ENCODE results near the gene SERGEF. TPM values are rescaled to one million over a fixed set of nuclear protein-coding genes. Genes with fewer than 3 reads are reported as not detected.

SERGEF gene
- total and polyA plus RNA-seq, 2 of the 13 experiments (the other 11 are each of a cell fraction or from before 2014, with no cell fraction given), result 54.5 to 114 TPM

- TF ChIP-seq, protein P1, sequence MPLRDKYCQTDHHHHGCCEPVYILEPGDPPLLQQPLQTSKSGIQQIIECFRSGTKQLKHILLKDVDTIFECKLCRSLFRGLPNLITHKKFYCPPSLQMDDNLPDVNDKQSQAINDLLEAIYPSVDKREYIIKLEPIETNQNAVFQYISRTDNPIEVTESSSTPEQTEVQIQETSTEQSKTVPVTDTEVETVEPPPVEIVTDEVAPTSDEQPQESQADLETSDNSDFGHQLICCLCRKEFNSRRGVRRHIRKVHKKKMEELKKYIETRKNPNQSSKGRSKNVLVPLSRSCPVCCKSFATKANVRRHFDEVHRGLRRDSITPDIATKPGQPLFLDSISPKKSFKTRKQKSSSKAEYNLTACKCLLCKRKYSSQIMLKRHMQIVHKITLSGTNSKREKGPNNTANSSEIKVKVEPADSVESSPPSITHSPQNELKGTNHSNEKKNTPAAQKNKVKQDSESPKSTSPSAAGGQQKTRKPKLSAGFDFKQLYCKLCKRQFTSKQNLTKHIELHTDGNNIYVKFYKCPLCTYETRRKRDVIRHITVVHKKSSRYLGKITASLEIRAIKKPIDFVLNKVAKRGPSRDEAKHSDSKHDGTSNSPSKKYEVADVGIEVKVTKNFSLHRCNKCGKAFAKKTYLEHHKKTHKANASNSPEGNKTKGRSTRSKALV (CRISPR knock-in tag; IDR thresholded peaks at IDR 0.05), result no peak
- TF ChIP-seq ZBTB20 (CRISPR knock-in tag; IDR thresholded peaks at IDR 0.05; ENCODE audit: borderline replicate concordance, low read depth) (peak; percentile 78; the same call in 1 of the 2 replicates), ZNF512B (CRISPR knock-in tag; IDR thresholded peaks at IDR 0.05; ENCODE audit: borderline replicate concordance) (peak; percentile 92; the same call in 1 of the 2 replicates), ATAD3A (CRISPR knock-in tag; IDR thresholded peaks at IDR 0.05) (no peak), TARDBP (CRISPR knock-in tag; IDR thresholded peaks at IDR 0.05) (peak; percentile 98), ZNF337 (CRISPR knock-in tag; IDR thresholded peaks at IDR 0.05; ENCODE audit: borderline replicate concordance, low read depth) (peak; percentile 81; the same call in 1 of the 2 replicates), THYN1 (CRISPR knock-in tag; IDR thresholded peaks at IDR 0.05; ENCODE audit: borderline replicate concordance, low read depth) (no peak), BHLHE40 (IDR thresholded peaks at IDR 0.05; ENCODE audit: low read length) (peak; percentile 62), HMG20A (CRISPR knock-in tag; IDR thresholded peaks at IDR 0.05; ENCODE audit: borderline replicate concordance) (peak; percentile 99), FOXP4 (CRISPR knock-in tag; IDR thresholded peaks at IDR 0.05) (peak; percentile 92), RBAK (CRISPR knock-in tag; IDR thresholded peaks at IDR 0.05) (peak; percentile 82), PTBP1 (IDR thresholded peaks at IDR 0.05; ENCODE audit: low read depth, low read length, poor library complexity, severe bottlenecking) (no peak)
- TF ChIP-seq, protein P2, sequence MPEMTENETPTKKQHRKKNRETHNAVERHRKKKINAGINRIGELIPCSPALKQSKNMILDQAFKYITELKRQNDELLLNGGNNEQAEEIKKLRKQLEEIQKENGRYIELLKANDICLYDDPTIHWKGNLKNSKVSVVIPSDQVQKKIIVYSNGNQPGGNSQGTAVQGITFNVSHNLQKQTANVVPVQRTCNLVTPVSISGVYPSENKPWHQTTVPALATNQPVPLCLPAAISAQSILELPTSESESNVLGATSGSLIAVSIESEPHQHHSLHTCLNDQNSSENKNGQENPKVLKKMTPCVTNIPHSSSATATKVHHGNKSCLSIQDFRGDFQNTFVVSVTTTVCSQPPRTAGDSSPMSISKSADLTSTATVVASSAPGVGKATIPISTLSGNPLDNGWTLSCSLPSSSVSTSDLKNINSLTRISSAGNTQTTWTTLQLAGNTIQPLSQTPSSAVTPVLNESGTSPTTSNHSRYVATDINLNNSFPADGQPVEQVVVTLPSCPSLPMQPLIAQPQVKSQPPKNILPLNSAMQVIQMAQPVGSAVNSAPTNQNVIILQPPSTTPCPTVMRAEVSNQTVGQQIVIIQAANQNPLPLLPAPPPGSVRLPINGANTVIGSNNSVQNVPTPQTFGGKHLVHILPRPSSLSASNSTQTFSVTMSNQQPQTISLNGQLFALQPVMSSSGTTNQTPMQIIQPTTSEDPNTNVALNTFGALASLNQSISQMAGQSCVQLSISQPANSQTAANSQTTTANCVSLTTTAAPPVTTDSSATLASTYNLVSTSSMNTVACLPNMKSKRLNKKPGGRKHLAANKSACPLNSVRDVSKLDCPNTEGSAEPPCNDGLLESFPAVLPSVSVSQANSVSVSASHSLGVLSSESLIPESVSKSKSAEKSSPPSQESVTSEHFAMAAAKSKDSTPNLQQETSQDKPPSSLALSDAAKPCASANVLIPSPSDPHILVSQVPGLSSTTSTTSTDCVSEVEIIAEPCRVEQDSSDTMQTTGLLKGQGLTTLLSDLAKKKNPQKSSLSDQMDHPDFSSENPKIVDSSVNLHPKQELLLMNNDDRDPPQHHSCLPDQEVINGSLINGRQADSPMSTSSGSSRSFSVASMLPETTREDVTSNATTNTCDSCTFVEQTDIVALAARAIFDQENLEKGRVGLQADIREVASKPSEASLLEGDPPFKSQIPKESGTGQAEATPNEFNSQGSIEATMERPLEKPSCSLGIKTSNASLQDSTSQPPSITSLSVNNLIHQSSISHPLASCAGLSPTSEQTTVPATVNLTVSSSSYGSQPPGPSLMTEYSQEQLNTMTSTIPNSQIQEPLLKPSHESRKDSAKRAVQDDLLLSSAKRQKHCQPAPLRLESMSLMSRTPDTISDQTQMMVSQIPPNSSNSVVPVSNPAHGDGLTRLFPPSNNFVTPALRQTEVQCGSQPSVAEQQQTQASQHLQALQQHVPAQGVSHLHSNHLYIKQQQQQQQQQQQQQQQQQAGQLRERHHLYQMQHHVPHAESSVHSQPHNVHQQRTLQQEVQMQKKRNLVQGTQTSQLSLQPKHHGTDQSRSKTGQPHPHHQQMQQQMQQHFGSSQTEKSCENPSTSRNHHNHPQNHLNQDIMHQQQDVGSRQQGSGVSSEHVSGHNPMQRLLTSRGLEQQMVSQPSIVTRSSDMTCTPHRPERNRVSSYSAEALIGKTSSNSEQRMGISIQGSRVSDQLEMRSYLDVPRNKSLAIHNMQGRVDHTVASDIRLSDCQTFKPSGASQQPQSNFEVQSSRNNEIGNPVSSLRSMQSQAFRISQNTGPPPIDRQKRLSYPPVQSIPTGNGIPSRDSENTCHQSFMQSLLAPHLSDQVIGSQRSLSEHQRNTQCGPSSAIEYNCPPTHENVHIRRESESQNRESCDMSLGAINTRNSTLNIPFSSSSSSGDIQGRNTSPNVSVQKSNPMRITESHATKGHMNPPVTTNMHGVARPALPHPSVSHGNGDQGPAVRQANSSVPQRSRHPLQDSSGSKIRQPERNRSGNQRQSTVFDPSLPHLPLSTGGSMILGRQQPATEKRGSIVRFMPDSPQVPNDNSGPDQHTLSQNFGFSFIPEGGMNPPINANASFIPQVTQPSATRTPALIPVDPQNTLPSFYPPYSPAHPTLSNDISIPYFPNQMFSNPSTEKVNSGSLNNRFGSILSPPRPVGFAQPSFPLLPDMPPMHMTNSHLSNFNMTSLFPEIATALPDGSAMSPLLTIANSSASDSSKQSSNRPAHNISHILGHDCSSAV (CRISPR knock-in tag; IDR thresholded peaks at IDR 0.05; ENCODE audit: borderline replicate concordance), result no peak
Measured at GRCh38 chr11:17770048-17770652, 242.7 kb downstream of the SERGEF start (continued).
